ENCODE measurements around the gene RFWD3.
"Not testable (repeated sequence)": the region's sequence is repeated elsewhere in the genome, so short reads cannot be mapped to it uniquely, and the experiment has no call there.

Gene RFWD3

DNA sequence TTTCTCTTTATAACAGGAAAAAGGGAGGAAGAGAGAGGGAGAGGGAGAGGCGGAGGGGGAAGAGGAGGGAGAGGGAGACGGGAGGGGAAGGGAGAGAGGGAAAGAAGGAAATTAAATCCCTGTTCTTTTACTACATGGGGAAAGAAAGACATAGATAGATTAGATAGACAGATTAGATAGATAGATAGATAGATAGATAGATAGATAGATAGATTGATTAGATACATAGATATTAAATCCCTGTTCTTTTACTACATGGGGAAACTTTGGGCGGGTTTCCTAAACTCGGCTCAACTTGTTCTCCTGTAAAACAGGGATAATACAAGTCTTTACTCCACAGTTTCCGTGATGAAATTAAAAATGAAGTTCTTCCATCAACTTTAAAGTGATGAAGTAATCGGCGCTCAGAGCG, 661 bp downstream of the RFWD3 start:
- DNase-seq, result no peak

DNA sequence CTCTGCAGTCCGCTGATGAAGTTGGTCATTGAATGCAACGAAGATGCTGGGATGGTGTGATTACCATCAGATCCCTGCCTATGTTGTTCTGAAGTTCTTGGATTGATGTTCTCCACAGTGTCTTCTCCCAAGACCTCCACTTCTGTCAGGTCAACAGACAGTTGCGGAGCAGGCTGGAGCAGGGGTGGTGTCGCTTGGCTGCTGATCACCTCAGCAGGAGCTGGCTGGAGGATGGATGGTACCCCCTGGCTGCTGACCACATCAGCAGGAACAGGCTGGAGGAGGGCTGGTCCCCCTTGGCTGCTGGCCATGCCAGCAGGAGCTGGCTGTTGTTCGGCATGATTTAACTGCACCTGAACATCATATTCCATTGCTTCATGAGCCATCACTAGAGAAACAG, 5.6 kb downstream of the RFWD3 start:
- no peak for DNase-seq

DNA sequence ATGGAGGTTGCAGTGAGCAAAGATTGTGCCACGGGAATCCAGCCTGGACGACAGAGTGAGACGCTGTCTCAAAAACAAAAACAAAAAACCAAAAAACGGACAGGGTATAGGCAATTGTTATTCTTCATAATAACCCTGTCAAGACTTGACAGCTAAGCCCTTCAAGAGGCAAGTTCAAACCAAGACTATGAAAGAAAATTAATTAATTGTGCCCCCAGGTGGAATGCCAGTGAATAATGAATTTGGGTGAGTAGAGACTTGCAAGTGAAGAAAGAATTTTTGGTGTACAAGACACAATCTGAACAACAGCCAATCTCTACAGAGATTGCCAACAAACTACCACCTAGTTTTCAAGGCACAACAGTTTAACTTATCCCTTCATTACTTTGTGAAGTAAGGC, 6.3 kb downstream of the RFWD3 start:
- DNase-seq, result no peak

DNA sequence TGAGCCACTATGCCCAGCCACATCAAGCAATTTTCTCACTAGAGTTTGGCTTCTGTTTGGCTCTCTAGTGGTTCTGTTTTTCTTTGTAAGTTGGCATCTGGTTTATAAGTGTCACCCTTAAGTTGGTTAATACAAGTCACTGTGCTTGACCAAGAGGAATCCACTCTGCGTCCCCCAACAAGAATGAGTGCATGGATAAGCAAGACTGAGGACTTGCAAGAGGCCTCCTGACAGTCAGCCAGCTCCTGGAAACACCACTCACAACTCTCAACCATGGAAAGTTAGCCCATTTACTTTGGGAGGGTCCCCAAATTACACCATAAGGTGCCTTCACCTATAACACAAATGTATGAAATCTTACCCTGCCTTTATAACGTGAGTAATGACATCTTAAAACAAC, 7.6 kb downstream of the RFWD3 start:
- no peak for DNase-seq

DNA sequence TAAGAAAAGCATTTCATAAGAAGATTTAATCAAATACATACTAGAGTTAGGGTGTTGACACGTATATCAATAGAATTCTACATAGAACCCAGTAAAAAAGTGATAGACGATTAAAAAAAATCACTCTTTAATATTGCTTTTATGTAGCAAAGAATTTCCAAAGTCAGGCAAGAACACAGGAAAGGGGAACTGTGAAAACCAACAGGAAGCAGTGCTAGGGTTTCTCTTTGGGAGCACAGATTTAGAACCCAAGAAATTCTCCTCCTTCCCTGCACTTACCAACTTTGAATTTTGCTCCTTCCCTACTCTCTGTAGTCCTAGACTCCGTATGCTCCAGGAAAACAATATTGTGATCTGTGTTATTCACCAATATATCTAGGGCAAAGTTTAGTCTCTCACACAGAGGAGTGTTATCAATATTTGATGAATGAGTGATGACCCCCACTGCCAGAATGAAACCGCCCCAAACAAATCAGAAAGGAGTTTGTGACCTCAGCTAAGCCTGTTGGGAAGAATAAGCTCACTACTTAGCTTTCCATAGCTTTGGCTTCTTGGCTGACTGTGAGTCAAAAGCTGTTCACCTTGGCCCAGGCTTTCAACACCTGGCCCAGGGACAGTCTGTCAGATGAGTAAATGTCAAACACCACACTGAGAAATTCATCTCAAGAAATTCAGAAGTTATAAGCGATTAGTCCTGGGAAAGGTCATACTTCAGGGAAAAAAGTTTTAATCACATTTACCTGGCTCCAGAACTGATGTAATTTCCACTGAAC, 8.6 kb downstream of the RFWD3 start:
- no peak for DNase-seq

DNA sequence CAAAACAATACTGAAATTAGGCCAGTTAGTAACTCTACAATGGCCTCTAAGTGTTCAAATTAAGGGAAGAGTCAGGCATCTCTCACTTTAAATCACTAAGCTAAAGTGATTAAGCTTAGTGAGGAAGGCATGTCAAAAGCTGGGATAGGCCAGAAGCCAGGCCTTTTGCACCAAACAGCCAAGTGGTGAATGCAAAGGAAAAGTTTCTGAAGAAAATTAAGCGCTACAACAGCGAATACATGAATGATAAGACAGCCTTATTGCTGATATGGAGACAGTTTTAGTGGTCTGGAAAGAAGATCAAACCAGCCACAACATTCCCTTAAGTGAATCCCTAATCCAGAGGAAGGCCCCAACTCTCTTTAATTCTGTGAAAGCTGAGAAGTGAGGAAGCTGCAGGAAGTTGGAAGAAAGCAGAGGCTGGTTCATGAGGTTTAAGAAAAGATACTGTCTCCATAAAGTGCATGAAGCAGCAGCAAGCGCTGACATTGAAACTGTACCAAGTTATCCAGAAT, 12.1 kb downstream of the RFWD3 start:
- no peak for DNase-seq

DNA sequence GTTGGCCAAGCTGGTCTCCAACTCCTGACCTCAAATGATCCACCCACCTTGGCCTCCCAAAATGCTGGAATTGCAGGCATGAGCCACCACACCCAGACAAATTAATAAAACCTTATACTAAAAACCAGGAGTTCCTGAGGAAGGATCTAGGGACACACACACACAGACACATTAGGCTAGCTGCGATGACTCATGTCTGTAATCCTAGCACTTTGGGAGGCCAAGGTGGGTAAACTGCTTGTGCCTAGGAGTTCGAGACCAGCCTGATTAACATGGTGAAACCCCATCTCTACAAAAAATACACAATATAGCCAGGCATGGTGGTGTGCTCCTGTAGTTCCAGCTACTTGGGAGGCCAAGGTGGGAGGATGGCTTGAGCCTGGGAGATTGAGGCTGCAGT, 13.8 kb downstream of the RFWD3 start:
- not testable (repeated sequence) for DNase-seq

DNA sequence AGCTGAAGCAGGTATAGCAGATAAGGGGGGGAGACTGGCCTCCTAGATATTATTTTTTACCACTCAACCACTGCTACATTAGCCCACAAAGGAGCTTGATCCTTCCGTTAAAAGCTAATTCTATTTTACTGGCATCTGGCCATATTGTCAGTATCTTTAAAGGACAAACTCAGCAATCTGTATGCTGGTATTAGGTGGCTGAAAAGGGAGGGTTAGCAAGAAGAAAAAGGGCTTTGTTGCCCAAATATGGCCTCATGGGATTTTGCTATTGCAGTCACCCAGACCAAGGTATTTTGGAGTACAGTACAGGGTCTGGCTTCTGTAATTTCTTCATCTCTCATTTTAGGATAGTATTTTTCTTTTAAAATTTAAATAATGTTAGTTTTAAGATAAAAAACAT, 14.4 kb downstream of the RFWD3 start:
- no peak for DNase-seq

DNA sequence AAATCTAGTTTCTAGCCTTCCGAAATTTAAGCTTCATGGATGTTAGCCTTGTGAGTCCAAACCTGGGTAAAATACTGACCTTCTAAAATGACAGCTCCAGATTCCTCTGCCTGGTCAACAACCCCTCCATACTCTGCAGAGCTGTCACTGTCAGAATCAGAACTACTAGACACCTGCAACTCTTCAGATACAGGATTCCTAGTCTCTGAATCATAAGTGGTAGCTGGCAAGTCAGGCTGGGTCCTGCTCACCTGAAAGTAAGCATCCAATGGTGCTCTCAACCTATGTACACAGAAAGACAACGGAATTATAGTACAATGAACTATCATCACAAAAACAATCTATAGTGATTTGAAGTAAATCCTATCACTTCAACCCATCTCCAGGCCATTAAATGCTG, 14.8 kb downstream of the RFWD3 start:
- no peak for DNase-seq

DNA sequence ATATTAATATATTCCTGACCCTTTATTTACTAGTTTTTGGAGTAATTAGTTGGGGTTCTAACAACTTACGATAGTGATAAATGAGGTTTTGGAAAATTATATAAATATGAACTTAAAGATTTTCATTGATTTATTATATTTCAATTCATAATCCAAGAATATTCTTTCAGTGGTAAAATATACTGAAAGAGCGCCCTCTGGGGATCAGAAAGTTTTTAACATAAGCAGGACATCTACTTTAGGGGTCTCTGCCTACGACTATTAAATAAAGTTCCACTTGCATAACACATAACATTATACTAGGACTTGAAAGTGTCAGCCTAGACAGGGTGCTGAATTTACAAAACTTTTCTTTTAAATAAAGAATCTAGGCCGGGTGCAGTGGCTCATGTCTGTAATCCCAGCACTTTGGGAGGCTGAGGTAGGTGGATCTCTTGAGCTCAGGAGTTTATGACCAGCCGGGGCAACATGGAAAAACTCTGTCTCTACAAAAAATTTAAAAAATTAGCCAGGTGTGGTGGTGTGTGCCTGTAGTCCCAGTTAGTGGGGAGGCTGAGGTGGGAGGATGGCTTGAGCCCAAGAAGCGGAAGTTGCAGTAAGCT, 15.6 kb downstream of the RFWD3 start:
- DNase-seq, result no peak

DNA sequence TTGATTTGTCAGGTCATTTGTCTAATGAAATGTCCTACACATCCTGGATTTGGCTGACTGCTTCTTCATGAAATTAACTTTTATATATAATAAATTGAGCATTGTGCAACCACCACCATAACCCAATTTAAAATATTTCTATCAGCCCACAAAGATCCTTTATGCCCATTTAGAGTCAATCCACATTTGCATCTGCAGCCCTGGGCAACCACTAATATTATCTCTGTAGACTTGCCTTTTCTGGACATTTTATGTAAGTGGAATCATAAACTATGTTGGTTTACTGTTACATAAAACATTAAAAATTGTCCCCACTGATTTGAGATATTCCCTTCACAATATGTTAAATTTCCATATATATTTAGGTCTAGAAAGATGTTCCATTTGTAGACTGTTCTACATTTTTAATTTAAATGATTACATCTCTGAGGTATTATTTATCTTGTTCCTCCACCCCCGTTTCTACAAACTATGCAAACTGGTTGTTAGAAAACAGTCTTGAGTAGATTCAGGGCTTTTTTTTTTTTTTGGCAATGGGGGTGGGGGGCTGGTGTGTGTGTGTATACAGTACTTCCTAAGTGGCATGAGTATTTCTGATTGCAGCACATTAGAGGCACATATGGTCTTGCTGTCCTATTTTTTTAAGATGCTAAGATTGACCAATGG, 16.7 kb downstream of the RFWD3 start:
- no peak for DNase-seq

DNA sequence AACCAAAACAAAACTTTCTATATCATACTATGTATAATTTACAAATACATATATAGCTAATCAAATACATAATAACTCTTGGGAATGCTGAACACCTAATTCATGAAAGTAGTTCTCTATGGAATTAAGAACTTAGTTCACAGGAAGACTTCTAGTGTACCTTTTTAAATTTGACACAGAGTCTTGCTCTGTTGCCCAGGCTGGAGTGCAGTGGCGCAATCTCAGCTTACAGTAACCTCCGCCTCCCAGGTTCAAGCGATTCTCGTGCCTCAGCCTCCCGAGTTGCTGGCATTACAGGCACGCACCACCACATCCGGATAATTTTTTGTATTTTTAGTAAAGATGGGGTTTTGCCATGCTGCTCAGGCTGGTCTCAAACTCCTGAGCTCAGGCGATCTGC, 24.7 kb downstream of the RFWD3 start:
- DNase-seq, result no peak

DNA sequence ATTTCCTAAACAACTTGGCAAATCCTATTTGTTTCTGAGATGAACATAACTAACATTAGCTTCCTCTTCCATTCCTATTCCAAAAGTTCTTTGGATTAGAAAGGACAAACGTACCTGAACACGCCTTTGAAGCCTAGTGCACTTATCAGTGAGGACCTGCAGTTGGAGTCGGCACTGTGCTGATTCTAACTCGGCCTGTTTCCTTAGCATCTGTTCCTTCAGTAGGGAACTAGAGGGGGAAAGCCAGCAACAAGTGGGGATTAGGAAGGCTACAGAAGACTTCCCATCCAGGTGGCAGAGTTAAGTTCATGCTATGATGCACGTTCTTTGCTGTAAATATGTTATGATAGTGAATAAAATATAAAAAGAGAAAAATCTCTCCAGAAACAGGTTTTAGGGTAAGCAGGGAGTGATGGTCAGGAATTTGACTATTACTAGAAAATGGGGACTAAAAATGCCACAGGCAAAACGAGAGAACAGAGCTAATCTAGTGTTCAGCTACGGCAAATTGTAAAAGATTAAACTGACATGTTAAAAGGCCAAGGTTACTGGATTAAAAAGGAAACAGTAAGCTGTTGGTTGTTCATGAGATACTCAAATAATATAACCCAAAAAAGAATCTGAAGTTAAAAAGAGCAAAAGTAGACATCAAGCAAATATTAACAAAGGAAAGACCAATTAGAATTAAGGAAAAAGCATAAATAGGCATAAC, 28.8 kb downstream of the RFWD3 start:
- no peak for DNase-seq

DNA sequence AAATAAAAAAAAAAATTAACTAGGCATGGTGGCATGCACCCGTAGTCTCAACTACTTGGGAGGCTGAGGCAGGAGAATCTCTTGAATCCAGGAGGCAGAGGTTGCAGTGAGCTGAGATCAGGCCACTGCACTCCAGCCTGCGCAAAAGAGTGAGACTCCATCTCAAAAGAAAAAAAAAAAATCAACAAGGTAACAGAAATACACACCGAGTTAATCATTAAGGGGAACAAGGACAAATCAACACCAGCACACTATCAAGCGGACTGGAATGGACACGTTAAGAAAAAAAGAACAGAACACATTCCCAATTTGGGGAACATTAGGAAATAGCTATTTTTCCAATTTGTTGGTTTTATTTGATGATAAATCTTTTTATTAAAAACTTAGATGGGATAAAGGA, 31.4 kb downstream of the RFWD3 start:
- DNase-seq, result no peak

DNA sequence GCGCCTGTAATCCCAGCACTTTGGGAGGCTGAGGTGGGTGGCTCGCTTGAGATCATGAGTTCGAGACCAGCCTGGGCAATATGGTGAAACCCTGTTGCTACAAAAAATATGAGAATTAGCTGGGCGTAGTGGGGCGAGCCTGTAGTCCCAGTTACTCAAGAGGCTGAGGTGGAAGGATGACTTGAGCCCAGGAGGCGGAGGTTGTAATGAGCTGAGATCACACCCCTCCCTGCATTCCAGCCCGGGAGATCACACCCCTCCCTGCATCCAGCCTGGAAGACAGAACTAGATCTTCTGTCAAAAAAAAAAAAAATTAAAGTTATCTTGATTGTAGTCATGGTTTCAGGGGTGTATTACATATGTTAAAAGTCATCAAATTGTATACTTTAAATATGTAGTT, 33.0 kb downstream of the RFWD3 start:
- DNase-seq, result no peak

DNA sequence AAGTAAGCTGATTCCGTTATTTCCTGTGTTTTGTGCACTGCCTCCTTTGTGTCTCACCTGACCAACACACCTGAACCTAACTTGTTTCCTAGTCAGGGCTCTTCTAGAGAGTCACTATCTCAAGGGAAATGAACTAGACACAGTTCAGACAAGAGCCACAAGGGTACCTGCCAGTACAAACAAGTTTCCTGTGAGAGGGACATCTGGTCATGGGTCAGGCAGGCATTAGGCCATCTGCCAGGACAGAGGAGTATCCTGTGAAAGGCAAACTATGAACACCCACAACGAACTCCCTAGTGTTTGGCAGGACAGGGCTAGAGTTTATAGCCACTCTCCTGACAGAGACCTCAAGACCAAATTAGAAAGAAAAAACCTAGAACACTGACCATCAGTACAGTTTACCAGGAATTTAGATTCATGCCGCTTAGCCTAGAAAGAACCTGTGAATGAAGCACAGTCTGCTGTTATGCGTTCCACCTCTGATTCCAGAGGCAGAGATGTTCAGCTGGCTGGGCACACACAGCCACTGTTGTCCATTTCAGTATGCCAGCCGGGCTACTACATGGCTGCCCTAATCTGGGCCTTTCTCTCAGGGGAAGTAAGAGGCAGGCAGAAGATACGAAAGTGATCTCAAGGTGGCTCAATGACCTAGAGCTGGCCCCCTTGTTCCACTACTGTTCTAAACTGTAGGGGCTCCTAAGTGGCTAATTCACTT, 39.0 kb downstream of the RFWD3 start:
- DNase-seq, result no peak

DNA sequence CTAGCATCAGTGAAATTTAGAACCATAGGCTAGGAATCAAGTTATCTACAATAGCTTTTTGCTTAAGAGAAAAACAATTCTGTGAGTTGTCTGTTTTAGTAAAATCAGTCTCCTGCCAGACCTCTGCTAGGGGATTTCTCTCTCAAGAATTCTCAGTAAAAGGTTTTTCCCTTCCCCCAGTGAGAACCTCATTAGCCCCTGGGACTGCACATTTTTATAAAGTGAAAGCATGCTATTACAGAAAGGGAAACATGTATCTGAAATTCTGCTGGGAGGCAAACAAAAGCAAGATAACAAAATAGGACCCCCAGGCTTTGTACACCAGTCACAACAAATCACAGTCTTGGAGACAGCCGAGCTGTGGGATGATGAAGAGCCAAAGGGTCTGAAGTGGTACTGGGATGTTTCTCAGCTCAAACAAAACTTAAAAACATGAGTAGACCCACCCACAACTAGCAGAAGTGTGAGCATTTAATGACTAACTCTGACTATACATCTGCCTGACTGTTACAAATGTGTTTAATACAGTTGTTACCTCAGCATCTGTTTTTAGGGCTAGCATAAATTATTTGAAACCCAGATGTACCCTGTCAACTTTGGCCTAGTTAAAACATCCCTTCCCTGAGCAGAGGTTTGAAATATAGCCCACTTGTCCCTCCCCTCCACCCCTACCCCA, 39.8 kb downstream of the RFWD3 start:
- DNase-seq, result peak; percentile 48

DNA sequence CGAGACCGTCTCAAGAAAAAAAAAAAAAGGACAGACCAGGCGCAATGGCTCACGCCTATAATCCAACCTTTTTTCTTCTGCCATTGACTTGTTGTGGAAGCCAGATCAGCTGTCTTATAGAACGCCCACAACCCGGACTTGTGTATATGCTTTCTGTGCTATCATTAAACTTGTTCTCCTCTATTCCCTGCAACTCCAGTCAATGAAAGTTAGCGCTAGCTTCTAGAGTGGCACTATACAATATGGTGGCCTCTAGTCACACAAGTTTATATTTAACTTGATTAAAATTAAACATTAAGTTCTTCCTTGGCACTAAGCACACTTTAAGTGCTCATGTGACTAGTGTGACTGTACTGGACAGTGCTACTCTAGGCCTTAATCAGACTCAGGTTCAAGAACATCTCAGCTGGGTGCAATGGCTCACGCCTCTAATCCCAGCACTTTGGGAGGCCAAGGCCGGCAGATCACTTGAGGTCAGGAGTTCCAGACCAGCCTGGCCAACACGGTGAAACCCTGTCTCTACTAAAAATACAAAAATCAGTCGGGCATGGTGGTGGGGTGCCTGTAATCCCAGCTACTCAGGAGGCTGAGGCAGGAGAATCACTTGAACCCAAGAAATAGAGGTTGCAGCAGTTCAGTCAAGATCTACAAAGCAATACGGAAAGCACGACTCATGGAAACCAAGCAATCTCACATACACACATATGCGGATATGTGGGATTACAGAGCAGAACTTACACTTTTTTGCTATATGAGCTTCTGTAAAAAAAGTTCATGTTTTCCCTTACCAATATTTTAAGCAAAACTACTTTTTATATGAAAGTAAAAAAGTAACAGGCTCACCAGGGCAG, 41.0 kb downstream of the RFWD3 start:
- peak; percentile 28 for DNase-seq

DNA sequence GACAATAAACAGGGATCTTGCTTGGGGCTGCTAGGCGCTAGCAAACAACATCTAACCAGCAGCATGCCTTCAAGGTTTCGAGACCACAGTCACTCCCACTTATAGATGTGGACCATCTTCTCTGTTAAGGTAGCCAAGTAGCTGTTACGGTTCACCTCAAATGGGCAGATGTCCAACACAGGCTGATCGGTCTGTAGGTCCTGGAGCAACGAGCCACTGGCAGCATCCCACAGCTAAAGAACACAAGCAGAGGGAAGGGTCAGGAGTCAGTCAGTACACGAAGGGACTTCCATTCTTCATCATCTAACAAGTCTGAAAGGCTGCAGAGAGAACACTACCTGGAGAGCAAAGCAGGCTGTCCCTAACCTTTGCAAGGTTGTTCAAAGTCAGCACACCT, 42.8 kb downstream of the RFWD3 start:
- no peak for DNase-seq

DNA sequence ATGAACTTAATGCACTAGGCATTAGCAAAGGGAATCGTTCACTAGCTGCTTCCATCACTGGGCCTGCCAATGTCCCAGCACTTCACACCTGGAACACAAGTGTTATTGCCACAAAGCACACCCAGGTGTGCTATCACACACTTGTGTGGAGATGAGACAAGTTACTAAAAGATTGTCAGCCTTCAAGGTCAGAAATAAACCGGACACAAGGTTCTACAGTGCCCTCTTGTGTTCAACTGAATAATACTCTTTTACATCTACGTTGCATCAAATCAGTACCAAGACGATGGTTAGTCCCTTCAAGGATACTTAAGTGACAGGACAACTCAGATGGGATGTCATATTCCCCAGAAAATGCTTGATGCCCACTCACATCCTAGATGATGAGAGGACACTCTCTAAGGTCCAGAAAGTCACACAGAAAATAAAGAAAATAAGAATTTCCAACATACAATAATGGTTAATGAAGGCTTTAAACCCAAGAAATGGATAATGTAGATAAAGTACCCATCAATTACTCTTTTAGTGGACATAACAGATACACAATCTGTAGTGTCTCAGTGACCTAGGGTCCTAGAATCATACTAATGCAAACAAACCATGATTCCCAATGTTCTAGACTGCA, 43.4 kb downstream of the RFWD3 start:
- peak; percentile 51 for DNase-seq

DNA sequence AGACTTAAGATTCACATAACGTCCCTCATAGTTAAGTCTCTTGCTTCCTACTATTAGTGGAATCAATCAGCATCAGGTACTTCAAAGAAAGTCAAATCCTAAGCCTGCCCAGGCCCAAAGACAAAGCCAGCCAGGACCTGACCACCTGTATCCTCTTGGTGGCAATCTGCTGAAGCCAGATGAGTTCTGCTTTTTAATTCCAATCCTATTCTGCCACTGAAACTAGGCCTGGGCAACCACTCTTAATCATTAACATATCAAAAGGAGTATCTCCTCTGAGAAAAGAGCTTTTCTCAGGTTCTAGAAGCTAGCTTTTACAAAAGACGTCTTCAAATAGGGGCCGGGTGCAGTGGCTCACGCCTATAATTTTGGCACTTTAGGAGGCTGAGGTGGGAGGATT, 44.7 kb downstream of the RFWD3 start:
- no peak for DNase-seq
